G401 (cell line): ENCODE measurements around the gene BRMS1L. TPM values are rescaled to one million over a fixed set of nuclear protein-coding genes. Genes with fewer than 3 reads are reported as not detected.
"Not testable (repeated sequence)": the region's sequence is repeated elsewhere in the genome, so short reads cannot be mapped to it uniquely, and the experiment has no call there.

Experiments
- DNase-seq: peaks from one replicate; pipeline ENCODE4 v3.0.0-alpha.2; 2015; ENCODE audit warnings: low spot score
- in situ Hi-C: cut with HindIII; loops from 2 replicates; pipeline ENCODE4 v1.10.0; 2016; ENCODE audit warnings: low sequenced_read_pairs, mixed read lengths
- total RNA-seq: library from RNA; depleted of rRNA; stranded (reverse); fragments of >200 nt; shearing (Covaris generic); gene quantifications from 2 replicates; pipeline ENCODE4 v1.2.3, GENCODE V29; 2014; rRNA removed

Gene BRMS1L, protein sequence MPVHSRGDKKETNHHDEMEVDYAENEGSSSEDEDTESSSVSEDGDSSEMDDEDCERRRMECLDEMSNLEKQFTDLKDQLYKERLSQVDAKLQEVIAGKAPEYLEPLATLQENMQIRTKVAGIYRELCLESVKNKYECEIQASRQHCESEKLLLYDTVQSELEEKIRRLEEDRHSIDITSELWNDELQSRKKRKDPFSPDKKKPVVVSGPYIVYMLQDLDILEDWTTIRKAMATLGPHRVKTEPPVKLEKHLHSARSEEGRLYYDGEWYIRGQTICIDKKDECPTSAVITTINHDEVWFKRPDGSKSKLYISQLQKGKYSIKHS
- 8.7 and 24.4 TPM in 2 replicates for total RNA-seq

GRCh38 chr14:35826218-35826951 lies at the start of gene BRMS1L:
TSS of gene BRMS1L (plus strand) at chr14:35826338. CDS start at chr14:35826517, 179 bp downstream.
- in situ Hi-C loops: no loop called here
- DNase-seq: peak; percentile 100

DNA sequence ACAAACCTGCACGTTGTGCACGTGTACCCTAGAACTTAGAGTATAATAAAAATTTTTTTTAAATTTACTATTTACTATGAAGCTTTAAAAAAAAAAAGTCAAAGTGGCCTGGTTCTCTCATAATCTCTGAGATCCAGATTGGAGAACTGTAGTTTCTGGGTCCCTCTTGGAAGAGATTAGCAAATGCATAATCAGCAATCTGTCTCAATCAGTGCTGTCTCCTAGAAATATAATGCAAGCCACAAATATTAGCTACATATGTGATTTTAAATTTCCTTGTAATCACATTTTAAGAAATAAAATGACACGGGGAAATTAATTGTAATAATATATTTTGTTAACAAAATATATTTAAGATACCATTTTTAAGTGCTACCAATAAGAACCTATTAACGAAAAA lies 49.3 kb upstream of the BRMS1L start:
- in situ Hi-C loops: no loop called here
- DNase-seq: no peak

DNA sequence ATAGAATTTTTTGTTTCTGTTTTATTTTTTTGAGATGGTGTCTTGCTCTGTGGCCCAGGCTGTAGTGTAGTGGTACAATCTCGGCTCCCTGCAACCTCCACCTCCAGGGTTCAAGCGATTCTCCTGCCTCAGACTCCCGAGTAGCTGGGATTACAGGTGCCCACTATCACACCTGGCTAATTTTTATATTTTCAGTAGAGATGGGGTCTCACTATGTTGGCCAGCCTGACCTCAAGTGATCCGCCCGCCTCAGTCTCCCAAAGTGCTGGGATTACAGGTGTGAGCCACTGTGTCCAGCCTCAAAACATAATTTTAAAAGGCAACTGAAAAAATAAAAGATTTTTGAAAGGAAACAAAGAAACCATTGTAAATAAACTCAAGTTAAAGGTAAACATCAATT lies 48.6 kb upstream of the BRMS1L start:
- in situ Hi-C loops, DNase-seq: not testable (repeated sequence)

DNA sequence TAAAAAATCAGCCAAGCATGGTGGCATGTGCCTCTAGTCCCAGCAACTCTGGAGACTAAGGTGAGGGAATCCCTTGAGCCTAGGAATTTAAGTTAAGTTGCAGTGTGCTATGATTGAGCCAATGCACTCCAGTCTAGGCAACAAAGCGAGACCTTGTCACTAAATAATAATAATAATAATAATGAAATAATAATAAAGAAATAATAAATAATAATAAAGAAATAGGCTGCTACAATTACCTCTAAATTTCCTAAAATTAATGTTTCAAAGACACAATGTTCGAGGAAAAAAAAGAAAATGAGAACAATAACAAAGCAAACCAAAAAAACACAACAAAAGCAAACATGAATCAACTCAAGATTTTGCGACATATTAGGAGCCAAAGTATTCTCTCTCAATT lies 46.8 kb upstream of the BRMS1L start:
- in situ Hi-C loops: no loop called here
- DNase-seq: no peak

GRCh38 chr14:35783699-35784098 lies 42.4 kb upstream of the BRMS1L start:
- in situ Hi-C loops: no loop called here
- DNase-seq: no peak

- DNase-seq: no peak
- in situ Hi-C loops: no loop called here
Measured at GRCh38 chr14:35786856-35787255, 39.3 kb upstream of the BRMS1L start.

DNA sequence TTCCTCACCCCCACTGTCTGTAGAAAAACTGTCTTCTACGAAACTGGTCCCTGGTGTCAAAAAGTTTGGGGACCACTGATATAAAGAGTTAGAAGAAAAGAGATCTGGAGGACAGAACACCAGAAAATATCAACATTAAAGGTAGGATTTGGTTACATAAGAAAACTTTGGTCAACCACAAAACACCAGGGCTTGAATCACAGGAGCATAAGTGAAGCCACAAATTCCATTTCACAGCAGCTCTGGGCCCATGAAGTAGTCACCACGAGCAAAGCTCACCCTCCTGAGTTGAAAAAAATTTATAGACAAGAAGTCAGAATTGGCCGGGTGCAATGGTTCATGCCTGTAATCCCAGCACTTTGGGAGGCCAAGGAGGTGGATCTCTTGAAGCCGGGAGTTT lies 36.5 kb upstream of the BRMS1L start:
- in situ Hi-C loops: no loop called here
- DNase-seq: no peak

DNA sequence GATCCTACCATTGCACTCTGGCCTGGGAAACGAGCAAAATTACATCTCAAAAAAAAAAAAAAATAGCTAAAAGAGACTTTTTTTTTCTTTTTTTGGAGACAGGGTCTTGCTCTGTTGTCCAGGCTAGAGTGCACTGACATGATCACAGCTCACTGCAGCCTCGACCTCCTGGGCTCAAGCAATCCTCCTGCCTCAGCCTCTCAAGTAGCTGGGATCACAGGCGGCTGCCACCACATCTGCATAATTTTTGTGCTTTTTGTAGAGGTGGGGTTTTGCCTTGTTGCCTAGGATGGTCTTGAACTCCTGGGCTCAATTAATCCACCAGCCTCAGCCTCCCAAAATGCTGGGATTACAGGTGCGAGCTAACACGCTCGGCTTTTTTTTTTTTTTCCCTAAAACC lies 28.3 kb upstream of the BRMS1L start:
- no peak for DNase-seq
- in situ Hi-C loops: no loop called here

- no peak for DNase-seq
- in situ Hi-C loops: no loop called here
Measured at GRCh38 chr14:35806006-35806907, 19.9 kb upstream of the BRMS1L start.

DNA sequence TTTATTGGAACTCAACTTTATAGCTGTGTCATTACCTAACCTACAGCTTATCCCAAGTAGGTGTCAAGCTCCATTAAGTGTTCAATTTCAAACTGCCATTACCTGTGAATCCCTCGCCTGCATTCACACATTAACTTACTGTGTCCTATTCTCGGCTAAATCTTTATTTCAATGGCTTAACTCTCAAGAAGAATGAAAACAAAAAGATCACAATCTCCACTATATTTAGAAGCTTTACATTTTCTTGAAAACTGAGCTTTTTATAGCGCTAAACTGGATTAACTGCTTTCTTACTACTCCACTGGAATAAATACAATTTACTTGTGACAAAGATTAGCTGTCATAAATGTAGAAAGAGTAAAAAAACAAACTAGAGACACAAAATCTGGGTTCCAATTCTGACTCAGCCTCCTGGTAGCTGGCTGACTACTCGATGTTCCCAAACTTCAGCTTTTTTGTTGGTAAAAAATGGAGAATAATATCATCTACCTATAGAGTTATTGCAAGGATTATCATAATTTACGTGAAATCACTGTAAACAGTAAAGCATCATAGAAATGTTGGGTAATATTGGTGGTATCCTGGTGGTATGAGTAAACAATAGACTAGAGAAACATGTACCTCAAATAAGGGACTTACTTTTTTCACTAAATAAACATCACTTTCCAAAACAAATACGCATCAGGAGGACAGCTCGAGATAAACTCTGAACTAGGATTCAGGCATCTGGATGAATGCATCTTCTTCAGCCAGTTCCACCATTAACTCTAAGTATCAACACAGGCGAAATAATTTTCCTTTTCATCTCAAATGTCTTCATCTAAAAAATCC lies 18.8 kb upstream of the BRMS1L start:
- in situ Hi-C loops: no loop called here

GRCh38 chr14:35808076-35808637 lies 18.0 kb upstream of the BRMS1L start:
- peak; percentile 39 for DNase-seq
- in situ Hi-C loops: no loop called here

More for the DNA sequence above, 18.8 kb upstream of the BRMS1L start:
- DNase-seq: no peak

DNA sequence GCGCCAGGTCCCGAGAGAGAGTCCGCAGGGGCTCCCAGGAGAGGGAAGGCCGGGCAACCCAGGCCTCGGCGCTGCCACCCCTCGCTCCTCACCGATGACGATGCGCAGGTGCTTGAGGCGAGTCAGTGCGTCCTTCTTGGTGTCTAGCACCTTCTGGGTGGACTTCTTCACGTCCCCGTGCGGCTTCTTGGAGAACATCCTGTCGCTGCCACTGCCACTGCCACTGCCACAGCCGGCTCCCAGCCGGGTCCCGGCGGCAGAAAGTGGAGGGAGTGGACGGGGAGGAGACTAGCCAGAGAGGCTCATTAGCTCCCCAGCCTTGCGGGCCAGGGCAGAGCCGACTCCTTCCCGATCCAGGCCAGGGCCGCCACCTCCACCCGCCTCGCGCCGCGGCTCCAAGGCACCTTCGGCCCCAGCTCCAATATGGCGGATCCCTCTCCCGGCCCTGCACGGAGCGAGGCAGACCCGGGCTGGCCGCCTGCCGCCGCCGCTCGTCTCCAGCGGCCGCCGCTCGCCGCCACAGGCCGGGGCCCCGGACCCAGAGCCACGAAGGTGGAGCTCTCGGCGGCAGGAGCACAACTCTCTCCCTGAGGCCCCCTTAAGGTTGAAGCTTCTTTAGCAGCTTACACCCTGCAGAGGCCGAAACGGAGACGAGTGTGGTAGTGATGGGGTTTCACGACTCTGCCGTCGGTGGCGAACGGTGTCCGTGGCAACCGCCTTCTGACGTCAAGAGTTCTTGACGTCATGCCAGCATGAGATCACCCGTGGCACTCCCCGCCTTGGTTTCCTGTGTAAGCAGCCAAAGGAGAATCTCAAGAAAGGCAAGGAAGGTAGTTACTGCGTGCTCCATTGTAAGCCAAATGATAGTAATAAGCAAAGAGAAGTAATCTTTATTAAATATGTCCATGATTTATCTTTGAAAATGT lies 17.2 kb upstream of the BRMS1L start, which contains the start of gene RALGAPA1:
Gene RALGAPA1, minus strand, starts transcription at position 658 of the 926 bp plus-strand sequence. Its CDS starts 460 bp downstream, at position 198.
- peak; percentile 96 for DNase-seq
- in situ Hi-C loops: not testable (repeated sequence)

DNA sequence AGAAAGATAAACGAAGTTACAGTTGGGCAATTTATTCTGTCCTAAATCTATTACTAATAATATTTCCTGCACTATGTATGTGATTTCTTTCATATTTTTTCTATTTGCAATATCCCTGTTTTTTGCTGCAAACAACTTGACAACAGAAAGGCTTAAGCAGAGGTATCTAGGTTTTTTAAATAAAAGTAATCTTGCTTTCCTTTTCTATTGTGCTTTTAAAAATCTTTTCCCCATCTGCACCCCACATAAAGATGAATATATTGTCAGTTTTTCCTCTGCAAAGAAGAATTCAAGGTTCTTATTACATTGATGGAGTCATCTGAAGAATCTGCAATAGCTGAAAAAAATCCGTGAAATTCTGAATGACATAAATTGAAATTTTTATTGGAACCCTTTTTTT lies 16.5 kb upstream of the BRMS1L start:
- in situ Hi-C loops: no loop called here
- no peak for DNase-seq

GRCh38 chr14:35810963-35811362 lies 15.2 kb upstream of the BRMS1L start:
- in situ Hi-C loops: no loop called here
- no peak for DNase-seq

DNA sequence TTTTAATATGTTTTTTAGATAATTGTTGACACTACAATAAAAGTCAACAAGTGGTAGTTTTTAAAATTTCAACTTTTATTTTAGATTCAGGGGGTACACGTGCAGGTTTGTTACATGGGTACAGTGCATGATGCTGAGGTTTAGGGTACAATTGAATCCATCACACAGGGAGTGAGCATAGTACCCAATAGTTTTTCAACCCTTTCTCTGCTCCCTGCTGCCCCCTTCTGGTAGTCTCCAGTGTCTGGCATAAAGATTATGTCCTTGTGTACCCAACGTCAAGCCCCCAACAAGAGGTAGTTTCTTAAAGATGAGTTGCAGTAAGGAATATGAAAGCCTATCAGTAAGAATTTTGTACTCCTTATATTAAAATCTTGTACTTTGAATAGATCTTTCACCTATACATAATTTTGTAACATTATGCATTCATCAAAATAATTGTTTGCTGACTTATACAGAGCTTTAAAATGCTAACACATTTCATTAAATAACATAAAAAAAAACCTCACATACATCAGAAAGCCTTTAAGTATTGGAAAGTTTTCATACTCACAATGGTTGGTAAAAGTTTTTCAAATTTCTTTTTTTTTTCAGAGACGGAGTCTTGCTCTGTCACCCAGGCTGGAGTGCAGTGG lies 11.7 kb upstream of the BRMS1L start:
- in situ Hi-C loops: no loop called here
- DNase-seq: peak; percentile 43

DNA sequence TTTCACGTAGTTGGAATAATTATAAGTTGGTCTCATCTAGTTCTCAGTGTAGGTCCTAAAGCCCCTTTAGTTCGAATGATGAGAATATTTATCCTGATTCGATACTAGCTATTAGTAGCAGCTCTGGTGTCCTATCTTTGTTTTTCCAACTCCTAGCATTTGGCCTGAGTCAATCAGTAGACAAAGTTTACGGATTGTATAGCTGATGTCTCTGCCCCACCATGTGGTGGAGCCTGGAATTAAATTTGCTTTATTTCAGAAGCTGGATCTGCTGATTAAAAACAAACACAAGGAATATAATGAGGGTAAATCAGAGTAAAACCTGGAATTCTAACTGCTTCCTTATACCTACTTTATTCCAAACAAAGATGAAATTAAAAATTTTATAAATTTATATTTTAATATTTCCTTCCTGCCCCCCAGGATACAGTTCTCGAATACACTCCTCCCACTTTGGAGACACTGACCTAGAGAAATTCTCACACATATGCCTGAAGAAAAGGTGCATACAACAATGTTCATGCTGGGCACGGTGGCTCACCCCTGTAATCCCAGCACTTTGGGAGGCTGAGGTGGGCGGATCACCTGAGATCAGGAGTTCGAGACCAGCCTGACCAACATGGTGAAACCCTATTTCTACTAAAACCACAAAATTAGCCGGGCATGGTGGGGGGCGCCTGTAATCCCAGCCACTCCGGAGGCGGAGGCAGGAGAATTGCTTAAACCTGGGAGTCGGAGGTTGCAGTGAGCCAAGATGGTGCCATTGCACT lies 7.6 kb upstream of the BRMS1L start:
- peak; percentile 44 for DNase-seq
- in situ Hi-C loops: no loop called here
